Measurements from ENCODE around the gene ENTR1. TPM values are rescaled to one million over a fixed set of nuclear protein-coding genes. Genes with fewer than 3 reads are reported as not detected.

Gene ENTR1
- total RNA-seq, 1 donor from 2014 or later: 101 TPM

- Mint-ChIP-seq H3K36me3 (ENCODE audit: low read depth) (peaks cover 17% of the 10 kb centered on the region), H3K4me3 (no peak overlapping the region), H3K9me3 (no peaks in the 10 kb centered on the region), H3K27ac (no peak overlapping the region), H3K4me1 (peaks cover 9% of the 10 kb centered on the region), H3K27me3 (no peaks in the 10 kb centered on the region)
- ChIA-PET CTCF (no interaction called here), POLR2A (no interaction called here)
- TF ChIP-seq, protein P1, sequence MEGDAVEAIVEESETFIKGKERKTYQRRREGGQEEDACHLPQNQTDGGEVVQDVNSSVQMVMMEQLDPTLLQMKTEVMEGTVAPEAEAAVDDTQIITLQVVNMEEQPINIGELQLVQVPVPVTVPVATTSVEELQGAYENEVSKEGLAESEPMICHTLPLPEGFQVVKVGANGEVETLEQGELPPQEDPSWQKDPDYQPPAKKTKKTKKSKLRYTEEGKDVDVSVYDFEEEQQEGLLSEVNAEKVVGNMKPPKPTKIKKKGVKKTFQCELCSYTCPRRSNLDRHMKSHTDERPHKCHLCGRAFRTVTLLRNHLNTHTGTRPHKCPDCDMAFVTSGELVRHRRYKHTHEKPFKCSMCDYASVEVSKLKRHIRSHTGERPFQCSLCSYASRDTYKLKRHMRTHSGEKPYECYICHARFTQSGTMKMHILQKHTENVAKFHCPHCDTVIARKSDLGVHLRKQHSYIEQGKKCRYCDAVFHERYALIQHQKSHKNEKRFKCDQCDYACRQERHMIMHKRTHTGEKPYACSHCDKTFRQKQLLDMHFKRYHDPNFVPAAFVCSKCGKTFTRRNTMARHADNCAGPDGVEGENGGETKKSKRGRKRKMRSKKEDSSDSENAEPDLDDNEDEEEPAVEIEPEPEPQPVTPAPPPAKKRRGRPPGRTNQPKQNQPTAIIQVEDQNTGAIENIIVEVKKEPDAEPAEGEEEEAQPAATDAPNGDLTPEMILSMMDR (IDR thresholded peaks at IDR 0.05): no peak
- intact Hi-C loops (cut with micrococcal nuclease): no loop called here
- DNase-seq (no peak), ATAC-seq (ENCODE audit: low read depth) (no peak)
Observed at GRCh38 chr9:136376457-136376856, 34.0 kb downstream of the ENTR1 start.

DNA sequence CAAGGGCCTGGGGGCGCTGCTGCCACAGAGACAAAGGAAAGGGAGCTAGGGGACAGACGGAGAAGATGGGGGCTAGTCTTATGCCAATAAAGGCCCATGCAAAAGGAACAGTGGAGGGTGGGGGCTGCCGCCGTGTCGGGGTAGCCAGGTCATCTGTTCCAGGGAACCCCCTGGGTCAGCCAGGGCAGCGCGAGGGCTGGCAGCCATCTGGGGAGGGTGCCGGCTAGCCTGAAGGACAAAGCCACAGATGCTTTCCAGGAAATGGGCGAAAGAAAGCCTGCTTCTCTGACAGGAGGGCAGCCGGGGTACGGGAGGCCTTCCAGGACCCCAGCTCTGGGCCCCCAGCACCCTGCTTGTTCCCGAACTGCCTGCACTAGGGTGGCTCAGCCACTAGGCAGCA, 35.3 kb downstream of the ENTR1 start:
- POLR2A ChIA-PET: no interaction called here
- DNase-seq (no peak), ATAC-seq (ENCODE audit: low read depth) (no peak)
- Mint-ChIP-seq H3K4me1 (peaks cover 9% of the 10 kb centered on the region), H3K36me3 (ENCODE audit: low read depth) (peaks cover 12% of the 10 kb centered on the region), H3K27me3 (no peaks in the 10 kb centered on the region), H3K9me3 (no peaks in the 10 kb centered on the region), H3K27ac (no peak overlapping the region), H3K4me3 (no peak overlapping the region)
- CTCF ChIA-PET: no interaction called here
- TF ChIP-seq, protein P1 (IDR thresholded peaks at IDR 0.05): no peak
- intact Hi-C loops (cut with micrococcal nuclease): no loop called here

- H3K9me3 Mint-ChIP-seq: no peaks in the 10 kb centered on the region
- no peak for ATAC-seq (ENCODE audit: low read depth)
- peaks cover 9% of the 10 kb centered on the region for H3K4me1 Mint-ChIP-seq
- no peaks in the 10 kb centered on the region for H3K27me3 Mint-ChIP-seq
- intact Hi-C loops (cut with micrococcal nuclease): no loop called here
- ChIA-PET POLR2A (no interaction called here), CTCF (no interaction called here)
- TF ChIP-seq, protein P1 (IDR thresholded peaks at IDR 0.05): no peak
- peaks cover 9% of the 10 kb centered on the region for H3K36me3 Mint-ChIP-seq (ENCODE audit: low read depth)
- H3K4me3 Mint-ChIP-seq: no peak overlapping the region
- no peak overlapping the region for H3K27ac Mint-ChIP-seq
- no peak for DNase-seq
Observed at GRCh38 chr9:136374183-136374575, 36.2 kb downstream of the ENTR1 start.

DNA sequence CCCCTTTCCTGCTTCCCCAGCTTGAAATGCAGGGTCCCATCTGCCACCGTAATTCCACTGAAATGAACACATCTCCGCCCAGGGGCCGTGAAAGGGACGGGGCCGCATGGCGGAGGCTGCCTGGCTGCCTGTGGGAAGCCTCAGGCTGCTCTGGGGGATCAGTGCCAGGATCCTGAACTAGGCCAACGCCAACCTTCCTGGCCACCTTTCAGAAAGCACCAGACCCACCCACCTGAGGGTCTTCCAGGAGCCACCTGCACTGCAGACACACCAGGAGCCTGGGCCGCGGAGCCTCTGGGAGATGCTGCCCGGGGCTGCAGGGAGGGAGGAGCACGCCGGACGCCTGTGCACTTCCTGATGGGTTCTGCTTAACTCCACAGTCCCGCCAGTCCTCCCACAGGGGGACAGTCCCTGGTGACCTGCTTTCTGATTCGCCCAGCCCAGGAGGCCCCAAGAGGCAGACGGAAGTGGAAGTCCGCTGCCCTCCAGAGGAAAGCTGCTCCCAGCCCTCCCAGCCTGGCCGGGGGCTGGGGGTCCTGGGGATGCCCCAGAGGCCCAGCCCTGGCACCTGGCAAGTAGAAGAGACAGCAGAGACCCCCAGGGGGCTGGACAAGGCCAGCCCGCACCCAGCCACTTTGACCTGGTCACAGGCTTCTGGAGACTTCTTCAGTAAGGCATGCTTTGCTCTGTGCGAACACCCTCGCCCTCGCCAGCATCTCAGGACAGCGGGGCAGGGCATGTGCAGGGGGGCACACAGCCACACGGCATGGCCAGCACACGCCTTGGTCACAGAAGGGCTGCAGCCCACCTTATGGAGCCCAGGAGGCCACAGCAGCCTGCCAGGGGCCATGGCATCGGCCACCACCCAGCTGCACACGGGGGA, 36.9 kb downstream of the ENTR1 start, which contains the start of gene CARD9:
Gene CARD9, minus strand, starts transcription at position 370 of the 883 bp plus-strand sequence. CDS start 1,591 bp downstream, outside the sequence.
- H3K36me3 Mint-ChIP-seq (ENCODE audit: low read depth): peaks cover 5% of the 10 kb centered on the region
- intact Hi-C loops (cut with micrococcal nuclease): no loop called here
- no peak within 1 kb of the TSS for H3K4me3 Mint-ChIP-seq
- no peaks in the 10 kb centered on the region for H3K27me3 Mint-ChIP-seq
- no peak for DNase-seq
- ChIA-PET POLR2A (no interaction called here), CTCF (no interaction called here)
- TF ChIP-seq, protein P1 (IDR thresholded peaks at IDR 0.05): no peak
- no peak within 1 kb of the TSS for H3K27ac Mint-ChIP-seq
- ATAC-seq (ENCODE audit: low read depth): no peak
- peaks cover 9% of the 10 kb centered on the region for H3K4me1 Mint-ChIP-seq
- no peaks in the 10 kb centered on the region for H3K9me3 Mint-ChIP-seq

DNA sequence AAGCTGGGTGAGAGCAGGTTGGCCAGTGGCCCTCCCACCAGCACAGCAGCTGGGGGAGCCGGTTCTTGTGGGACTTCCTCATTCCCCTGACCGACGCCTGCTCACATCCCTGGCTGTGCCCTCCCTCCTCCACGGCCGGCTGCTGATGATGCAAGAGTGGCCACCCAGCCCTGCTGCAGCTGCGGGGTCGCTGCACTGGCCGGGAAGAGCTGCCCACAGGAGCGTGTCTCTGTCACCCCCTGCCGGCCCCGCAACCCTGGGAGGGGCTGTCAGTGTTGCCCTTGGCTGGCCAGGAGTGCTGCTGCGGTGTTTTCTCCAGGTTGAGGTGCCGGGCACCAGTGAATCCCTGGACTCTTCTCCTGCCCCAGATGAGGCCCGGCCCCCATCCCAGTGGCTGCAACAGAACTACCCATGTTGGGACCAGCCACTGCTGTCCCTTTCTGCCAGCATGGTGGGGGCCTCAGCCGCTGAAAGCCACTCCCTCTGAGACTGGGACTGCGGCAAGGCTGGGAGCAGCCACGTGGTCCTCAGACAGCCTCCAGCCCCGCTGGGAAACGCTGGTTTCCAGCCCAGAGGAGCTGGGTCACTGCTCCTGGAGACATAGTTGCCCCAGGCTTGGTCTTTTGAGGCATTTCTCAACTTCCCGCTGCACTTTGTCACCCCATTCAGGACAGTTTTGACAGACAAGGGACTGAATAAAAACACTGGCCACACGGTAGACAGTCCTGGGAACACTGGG, 37.7 kb downstream of the ENTR1 start:
- intact Hi-C loops (cut with micrococcal nuclease): no loop called here
- H3K36me3 Mint-ChIP-seq (ENCODE audit: low read depth): peaks cover 5% of the 10 kb centered on the region
- H3K27ac Mint-ChIP-seq: no peak overlapping the region
- TF ChIP-seq, protein P1 (IDR thresholded peaks at IDR 0.05): no peak
- no peaks in the 10 kb centered on the region for H3K9me3 Mint-ChIP-seq
- CTCF ChIA-PET: no interaction called here
- ATAC-seq (ENCODE audit: low read depth) (peak; percentile 27), DNase-seq (no peak)
- POLR2A ChIA-PET: interaction anchor here (1.1 kb wide), 1 partner anchor 10 kb away, joined by 3 read pairs; no protein-coding TSS in a partner anchor
- H3K27me3 Mint-ChIP-seq: no peaks in the 10 kb centered on the region
- H3K4me3 Mint-ChIP-seq: no peak overlapping the region
- peaks cover 9% of the 10 kb centered on the region for H3K4me1 Mint-ChIP-seq

Measured in activated B cell treated with CpG ODN at 0.5 μM for 24 hours (primary cell).